Measurements from ENCODE around the gene DMAC2. TPM values are rescaled to one million over a fixed set of nuclear protein-coding genes. Genes with fewer than 3 reads are reported as not detected.
"Not testable (repeated sequence)": the region's sequence is repeated elsewhere in the genome, so short reads cannot be mapped to it uniquely, and the experiment has no call there.

The DMAC2 gene
- total RNA-seq, 4 donors from 2014 or later: 34.8 to 49.8 (median 35.7) TPM

GRCh38 chr19:41384351-41384750 lies 55.4 kb downstream of the DMAC2 start:
- WGBS, 2 donors: 75 to 90% methylated on average over 5 of the region's 5 CpGs
- no peak overlapping the region for H3K4me3 ChIP-seq (ENCODE audit: low read depth, poor library complexity, severe bottlenecking)
- no peak for DNase-seq (ENCODE audit: low spot score in 2 of 2)
- no peak for TF ChIP-seq POLR2A (IDR thresholded peaks at IDR 0.05)
- TF ChIP-seq CTCF (IDR thresholded peaks at IDR 0.05): no peak
- intact Hi-C loops (cut with DNase I; ENCODE audit: low total_unique reads): no loop called here

- H3K4me3 ChIP-seq (ENCODE audit: low read depth, poor library complexity, severe bottlenecking); intact Hi-C loops (cut with DNase I; ENCODE audit: low total_unique reads); DNase-seq (ENCODE audit: low spot score in 2 of 2): not testable (repeated sequence)
- 93 to 94% methylated on average over 8 of the region's 8 CpGs for WGBS, 2 donors
Observed at GRCh38 chr19:41381536-41381935, 58.2 kb downstream of the DMAC2 start.

Other genes with a start within 250 kb of the DMAC2 start
- gene CYP2S1, start 246.7 kb downstream of the DMAC2 start, total RNA-seq: 1 to 10 TPM in 3 of 4 donors, under 1 TPM in 1; 0.49 to 3.8 (median 1.9) TPM
- 10 to 100 TPM; 17.3 to 86.2 (median 56.7) TPM for gene AXL, start 220.7 kb downstream of the DMAC2 start, total RNA-seq
- 100 to 1,000 TPM; 130 to 196 (median 152) TPM for gene HNRNPUL1, start 175.5 kb downstream of the DMAC2 start, total RNA-seq
- 10 to 100 TPM; 11.6 to 19.6 (median 13.7) TPM for gene CCDC97, start 129.7 kb downstream of the DMAC2 start, total RNA-seq
- 10 to 100 TPM; 11.4 to 26.9 (median 22.2) TPM for gene TGFB1, start 86.0 kb downstream of the DMAC2 start, total RNA-seq
- 1 to 10 TPM; 1.7 to 3.7 (median 2.5) TPM for gene B9D2, start 75.8 kb downstream of the DMAC2 start, total RNA-seq
- 100 to 1,000 TPM in 1 of 4 donors, 10 to 100 TPM in 3; 25.4 to 115 (median 54.9) TPM for gene TMEM91, start 63.4 kb downstream of the DMAC2 start, total RNA-seq
- 10 to 100 TPM; 28.6 to 34.5 (median 28.9) TPM for gene EXOSC5, start 42.6 kb downstream of the DMAC2 start, total RNA-seq
- gene BCKDHA, start 42.1 kb downstream of the DMAC2 start, total RNA-seq: 100 to 1,000 TPM in 1 of 4 donors, 10 to 100 TPM in 3; 64.3 to 116 (median 70.1) TPM
- 10 to 100 TPM in 3 of 4 donors, 1 to 10 TPM in 1; 9.2 to 33.3 (median 16.7) TPM for gene B3GNT8, start 12.5 kb downstream of the DMAC2 start, total RNA-seq
- gene ERICH4, start 3.2 kb upstream of the DMAC2 start, total RNA-seq: not detected
- gene CEACAM21, start 136.3 kb upstream of the DMAC2 start, total RNA-seq: under 1 TPM in 1 of 4 donors, not detected in 3; 0.75 TPM
- under 1 TPM in 2 of 4 donors, not detected in 2; 0.84 to 0.88 TPM for gene CEACAM4, start 187.2 kb upstream of the DMAC2 start, total RNA-seq
- gene CEACAM7, start 248.4 kb upstream of the DMAC2 start, total RNA-seq: 1 to 10 TPM; 3.7 to 7.8 (median 5.0) TPM

Data from lower leg skin (tissue), 4 donors.